Measurements from ENCODE around the gene IGSF22. TPM values are rescaled to one million over a fixed set of nuclear protein-coding genes. Genes with fewer than 3 reads are reported as not detected.

The IGSF22 gene
- total and polyA plus RNA-seq, 9 of the 15 experiments (the other 6 are each of a cell fraction or from before 2014, with no cell fraction given) = not detected

GRCh38 chr11:18692941-18693760, 32.8 kb downstream of the IGSF22 start (continued):
- no peak for TF ChIP-seq CHD7 (IDR thresholded peaks at IDR 0.05; ENCODE audit: low read depth, low read length)
- TF ChIP-seq DMBX1 (CRISPR knock-in tag; IDR thresholded peaks at IDR 0.05; ENCODE audit: borderline replicate concordance) = peak; percentile 75; the same call in 1 of the 2 replicates
- TF ChIP-seq HNRNPUL1 (IDR thresholded peaks at IDR 0.05; ENCODE audit: low read length) = no peak
- no peak for TF ChIP-seq EZH2 (IDR thresholded peaks at IDR 0.05; ENCODE audit: borderline replicate concordance, low read depth, low read length)
- TF ChIP-seq MYNN (IDR thresholded peaks at IDR 0.05) = 0 out of 2 replicates have a peak, but pooled peaks have one; percentile 14
- no peak for TF ChIP-seq MYNN (CRISPR knock-in tag; IDR thresholded peaks at IDR 0.05)
- TF ChIP-seq ZSCAN32 (CRISPR knock-in tag; IDR thresholded peaks at IDR 0.05) = no peak
- TF ChIP-seq HDAC2 (IDR thresholded peaks at IDR 0.05) = peak; percentile 46; the same call in 1 of the 2 replicates
- no peak for TF ChIP-seq E4F1 (CRISPR knock-in tag; IDR thresholded peaks at IDR 0.05; ENCODE audit: borderline replicate concordance)
- TF ChIP-seq LEF1 (IDR thresholded peaks at IDR 0.05) = peak; percentile 42; the same call in 1 of the 2 replicates

Measured in K562 (cell line).